Measurements from ENCODE around the gene CLTCL1.

The CLTCL1 gene

DNA sequence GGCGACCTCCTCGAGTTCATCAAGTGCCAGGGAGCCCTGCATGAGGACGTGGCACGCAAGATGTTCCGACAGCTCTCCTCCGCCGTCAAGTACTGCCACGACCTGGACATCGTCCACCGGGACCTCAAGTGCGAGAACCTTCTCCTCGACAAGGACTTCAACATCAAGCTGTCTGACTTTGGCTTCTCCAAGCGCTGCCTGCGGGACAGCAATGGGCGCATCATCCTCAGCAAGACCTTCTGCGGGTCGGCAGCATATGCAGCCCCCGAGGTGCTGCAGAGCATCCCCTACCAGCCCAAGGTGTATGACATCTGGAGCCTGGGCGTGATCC, 159.9 kb downstream of the CLTCL1 start:
- ATAC-seq (no peak), DNase-seq (no peak)

DNA sequence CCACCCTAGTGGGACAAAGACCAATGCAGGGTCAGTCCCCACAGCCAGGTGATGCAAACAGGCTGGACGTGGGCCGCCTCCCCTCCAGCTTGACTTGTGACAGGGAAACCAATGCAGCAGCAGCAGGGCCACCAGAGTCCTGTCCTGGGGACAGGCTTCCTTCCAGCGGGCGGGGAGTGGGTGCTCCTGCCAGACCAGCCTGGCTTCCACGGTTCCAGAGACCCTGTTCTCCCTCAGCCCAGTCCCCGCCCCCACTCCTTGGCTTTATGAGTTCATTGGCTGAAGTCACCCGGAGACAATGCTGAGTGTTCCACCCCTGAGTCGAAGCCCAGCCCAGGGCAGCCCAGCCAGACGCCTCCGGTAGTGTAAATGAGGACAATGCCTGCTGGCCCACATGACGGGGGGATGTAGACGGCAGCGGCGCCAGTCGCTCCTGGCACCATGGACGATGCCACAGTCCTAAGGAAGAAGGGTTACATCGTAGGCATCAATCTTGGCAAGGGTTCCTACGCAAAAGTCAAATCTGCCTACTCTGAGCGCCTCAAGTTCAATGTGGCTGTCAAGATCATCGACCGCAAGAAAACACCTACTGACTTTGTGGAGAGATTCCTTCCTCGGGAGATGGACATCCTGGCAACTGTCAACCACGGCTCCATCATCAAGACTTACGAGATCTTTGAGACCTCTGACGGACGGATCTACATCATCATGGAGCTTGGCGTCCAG, 160.4 kb downstream of the CLTCL1 start, which contains the start of gene TSSK2:
Gene TSSK2, plus strand, starts transcription at position 350 of the 726 bp plus-strand sequence. Its CDS starts 92 bp downstream, at position 442.
- ATAC-seq, result no peak
- no peak for DNase-seq

DNA sequence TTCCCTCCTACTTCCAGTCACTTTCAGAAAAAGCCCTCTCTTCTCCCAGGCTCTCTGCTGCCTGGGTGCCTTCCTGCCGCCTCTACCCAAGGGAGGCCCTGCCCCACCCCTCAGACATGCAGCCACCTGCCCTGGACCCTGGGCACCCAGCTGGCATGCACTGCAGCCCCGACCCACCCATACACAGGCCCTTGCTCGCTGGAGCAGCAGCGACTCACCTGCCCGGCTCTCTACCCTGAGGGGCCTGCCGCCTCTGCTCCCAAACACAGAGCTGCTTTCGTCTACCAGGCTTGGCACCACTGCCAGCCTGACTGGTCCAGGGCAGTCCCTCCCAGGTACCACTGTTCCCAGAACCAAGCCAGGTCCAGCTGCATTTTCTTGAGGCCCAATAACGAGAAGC, 161.6 kb downstream of the CLTCL1 start:
- ATAC-seq (no peak), DNase-seq (no peak)

Measured in stimulated activated naive CD8-positive, alpha-beta T cell treated with anti-CD3 and anti-CD28 coated beads, Interleukin-15, Interleukin-2, amounts not matched to agents 100 U/mL and 50 U/mL, for 24 hours (primary cell).